GM18505 (cell line): ENCODE measurements around the gene WDPCP.
"Not testable (repeated sequence)": the region's sequence is repeated elsewhere in the genome, so short reads cannot be mapped to it uniquely, and the experiment has no call there.

Experiments
- ATAC-seq: cut with Tn5 transposase; IDR thresholded peaks from one replicate; pipeline ENCODE4 v1.9.1; 2021; ENCODE audit not compliant: unreplicated experiment
- POLR2A ChIP-seq: IDR thresholded peaks from 4 replicates; pipeline ENCODE4 v1.6.1; 2011; ENCODE audit warnings: borderline replicate concordance; ENCODE audit not compliant: insufficient read depth, insufficient read length; ENCODE audit errors: extremely low read depth

The WDPCP gene

DNA sequence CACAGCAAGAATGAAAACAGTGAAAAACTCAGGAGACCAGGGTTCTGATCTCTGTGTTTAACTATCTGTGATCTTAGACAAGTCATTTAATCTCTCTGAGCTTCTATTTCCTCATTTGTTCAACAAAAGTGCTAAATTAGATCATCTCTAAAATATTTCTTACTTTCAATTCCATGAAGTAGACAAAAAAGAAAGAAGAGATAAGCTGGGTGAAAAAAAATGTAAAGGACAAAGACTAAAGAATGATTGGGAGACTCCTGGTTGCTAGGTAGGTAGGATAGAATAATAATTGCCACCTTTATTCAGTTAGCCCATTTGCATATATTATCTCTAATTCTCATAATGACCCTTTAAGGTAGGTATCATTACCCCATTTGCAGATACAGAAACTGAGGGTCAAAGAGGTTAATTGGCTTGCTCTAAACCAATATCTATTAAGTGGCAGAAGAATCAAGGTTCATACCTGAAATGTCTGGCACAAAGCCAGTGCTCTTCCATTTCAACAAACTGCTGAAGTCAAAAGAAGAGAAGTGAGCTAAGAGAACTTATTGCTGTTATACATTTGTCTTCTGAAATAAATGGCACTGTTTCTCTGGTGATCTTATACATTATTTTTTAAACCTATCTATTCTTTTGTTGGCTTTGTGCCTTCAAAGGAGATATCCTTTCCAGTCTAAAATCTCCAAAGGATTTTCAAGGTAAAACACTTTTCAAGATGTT is 395.9 kb downstream of the WDPCP start:
- ATAC-seq: no peak

GRCh38 chr2:63189026-63189425 is 399.3 kb downstream of the WDPCP start:
- no peak for TF ChIP-seq POLR2A
- ATAC-seq: no peak

More for the DNA sequence above, 395.9 kb downstream of the WDPCP start:
- no peak for TF ChIP-seq POLR2A

DNA sequence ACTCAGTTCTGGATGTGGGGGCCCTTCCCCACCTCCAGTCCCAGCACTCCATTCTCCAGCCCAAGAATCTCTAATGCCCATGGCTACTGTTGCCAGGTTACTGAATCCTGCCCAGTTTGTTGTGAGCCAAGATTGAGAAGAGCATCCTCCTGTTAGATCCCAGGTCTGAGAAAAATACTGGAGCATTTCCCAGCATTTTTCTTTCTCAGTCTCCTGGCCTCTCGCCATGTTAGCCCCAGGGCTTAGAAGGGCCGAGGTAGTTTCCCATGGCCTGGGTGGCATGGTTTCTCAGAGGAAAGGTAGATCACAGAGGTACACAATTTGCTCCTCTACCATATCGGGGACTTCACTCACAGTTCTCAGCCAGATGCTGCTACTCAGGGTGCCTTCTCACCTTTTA is 401.9 kb downstream of the WDPCP start:
- ATAC-seq: no peak
- TF ChIP-seq POLR2A: no peak

- ATAC-seq: no peak
- TF ChIP-seq POLR2A: no peak
These were observed 425.0 kb downstream of the WDPCP start for GRCh38 chr2:63163161-63163820.

DNA sequence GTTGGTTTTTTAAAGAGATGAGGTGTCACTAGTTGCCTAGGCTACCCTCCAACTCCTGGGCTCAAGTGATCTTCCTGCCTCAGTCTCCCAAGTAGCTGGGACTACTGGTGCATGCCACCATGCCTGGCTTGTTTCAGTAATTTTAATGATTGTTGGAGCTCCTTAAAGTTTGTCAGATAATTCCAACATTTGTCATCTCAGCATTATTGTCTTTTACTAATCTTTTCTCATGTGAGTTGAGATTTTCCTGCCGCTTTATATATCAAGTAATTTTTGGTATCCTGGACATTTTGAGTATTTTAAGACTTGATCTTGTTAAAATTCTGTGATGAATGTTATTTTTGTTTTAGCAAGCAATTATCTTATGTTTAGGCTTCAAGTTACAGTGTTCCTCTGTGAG is 429.0 kb downstream of the WDPCP start:
- no peak for ATAC-seq
- TF ChIP-seq POLR2A: no peak

DNA sequence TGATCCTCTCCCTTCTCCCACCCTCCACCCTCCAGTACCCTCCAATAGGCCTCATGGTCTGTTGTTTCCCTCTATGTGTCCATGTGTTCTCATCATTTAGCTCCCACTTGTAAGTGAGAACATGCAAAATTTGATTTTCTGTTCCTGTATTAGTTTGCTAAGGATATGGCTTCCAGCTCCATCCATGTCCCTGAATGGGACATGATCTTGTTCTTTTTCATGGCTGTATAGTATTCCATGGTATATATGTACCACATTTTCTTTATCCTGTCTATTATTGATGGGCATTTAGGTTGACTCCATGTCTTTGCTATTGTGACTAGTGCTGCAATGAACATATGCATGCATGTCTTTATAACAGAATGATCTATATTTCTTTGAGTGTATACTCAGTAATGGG is 451.6 kb downstream of the WDPCP start:
- not testable (repeated sequence) for ATAC-seq

DNA sequence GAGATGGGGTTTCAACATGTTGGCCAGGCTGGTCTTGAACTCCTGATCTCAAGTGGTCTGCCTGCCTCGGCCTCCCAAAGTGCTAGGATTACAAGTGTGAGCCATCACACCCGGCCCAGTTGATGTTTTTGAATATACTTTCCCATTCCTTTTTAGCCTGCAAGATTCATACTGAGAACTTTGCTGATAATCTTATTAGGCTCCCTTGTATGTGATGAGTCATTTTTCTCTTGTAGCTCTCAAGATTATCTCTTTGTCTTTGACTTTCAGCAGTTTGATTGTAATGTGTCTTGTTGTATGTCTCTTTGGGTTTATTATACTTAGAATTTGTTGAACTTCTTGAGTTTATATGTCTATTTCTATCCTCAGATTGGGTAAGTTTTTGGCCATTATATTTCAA is 456.3 kb downstream of the WDPCP start:
- ATAC-seq: no peak
- TF ChIP-seq POLR2A: no peak

DNA sequence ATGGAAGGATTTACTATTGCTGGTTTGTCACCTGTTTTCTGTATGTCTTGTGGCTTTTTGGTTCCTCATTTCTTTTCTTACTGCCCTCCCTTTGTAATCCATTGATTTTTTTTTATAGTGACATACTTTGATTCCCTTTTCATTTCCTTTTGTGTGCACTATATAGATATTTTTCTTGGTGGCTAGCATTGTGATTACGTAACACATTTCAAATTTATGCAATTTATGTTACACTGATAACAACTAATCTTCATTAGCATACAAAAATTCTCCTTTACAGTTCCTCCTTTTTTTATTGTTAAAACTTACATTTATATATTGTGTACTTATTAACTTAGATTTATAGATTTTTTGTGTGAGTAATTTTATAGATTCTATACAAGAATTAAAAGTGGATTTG is 457.1 kb downstream of the WDPCP start:
- no peak for ATAC-seq
- no peak for TF ChIP-seq POLR2A

DNA sequence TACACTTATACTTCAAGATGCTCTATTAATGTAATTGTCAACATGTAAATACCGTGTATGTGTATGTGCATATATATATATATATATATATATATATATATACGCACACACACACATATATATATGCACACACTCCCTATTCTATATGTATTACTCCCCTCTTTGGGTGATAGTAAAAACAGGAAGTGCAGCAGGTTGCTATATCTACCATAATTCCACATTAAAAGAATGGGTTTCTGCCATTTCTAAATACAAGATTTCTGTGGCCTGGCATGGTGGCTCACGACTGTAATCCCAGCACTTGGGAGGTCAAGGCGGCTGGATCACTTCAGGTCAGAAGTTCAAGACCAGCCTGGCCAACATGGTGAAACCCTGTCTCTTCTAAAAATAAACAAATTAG is 460.7 kb downstream of the WDPCP start:
- no peak for TF ChIP-seq POLR2A
- ATAC-seq: no peak

DNA sequence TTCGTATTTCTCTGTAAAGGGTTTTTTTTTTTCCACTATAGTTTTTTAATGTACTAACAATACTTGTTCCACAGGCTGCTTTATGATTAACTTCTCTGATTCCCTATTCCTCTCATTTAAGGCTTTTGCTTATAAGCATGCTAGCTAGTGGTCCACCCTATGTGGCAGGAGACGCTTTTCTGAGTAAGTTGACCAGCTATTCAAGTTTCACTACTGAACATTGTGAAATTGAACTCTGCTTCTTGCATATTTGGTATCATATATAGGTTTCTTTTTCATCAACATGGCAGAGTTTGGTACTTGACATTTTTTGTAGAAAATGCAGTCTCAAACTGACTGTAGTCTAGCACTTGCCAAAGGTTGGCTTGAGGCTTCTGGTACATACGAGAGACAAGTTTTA is 463.4 kb downstream of the WDPCP start:
- TF ChIP-seq POLR2A: no peak
- no peak for ATAC-seq

DNA sequence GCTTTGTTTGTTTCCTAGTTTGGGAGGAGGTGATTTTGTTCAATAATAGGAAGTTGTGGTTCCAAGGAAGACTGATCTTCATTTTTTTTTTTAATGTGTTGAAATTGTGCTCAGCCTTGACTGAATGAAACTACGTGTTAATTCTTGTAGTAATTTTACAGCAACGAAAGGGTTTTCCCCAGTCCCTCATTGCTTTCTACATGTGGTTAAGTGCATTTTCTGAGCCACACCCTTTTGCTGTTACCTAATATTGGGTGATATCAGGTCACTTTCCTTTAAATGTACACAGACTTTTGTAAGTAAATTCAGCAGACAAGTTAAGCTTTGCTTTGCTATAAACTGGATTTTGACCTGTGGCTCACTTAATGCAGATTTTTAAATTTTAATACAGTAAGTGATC is 464.1 kb downstream of the WDPCP start:
- no peak for TF ChIP-seq POLR2A
- ATAC-seq: peak; percentile 71

DNA sequence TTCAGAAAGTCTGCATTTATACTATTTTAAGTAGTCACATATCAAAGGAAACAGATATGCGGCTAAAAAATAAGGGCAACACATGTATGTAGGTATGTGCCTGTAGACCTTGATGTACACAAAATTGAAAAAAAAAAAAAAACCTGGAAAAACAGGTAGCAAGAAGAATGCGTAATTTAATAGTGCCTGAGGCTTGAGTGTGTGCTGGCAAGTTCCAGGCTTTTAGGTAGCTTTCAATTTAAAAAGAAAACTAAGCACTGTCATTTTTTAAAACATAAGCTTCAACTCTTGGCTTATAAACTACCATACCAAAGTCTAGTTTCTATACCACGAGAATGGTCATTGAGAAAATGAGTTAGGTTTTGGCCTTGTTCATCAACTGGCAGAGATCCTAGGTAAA is 465.4 kb downstream of the WDPCP start:
- TF ChIP-seq POLR2A: no peak
- no peak for ATAC-seq

- TF ChIP-seq POLR2A: no peak
- no peak for ATAC-seq
These were observed 467.0 kb downstream of the WDPCP start for GRCh38 chr2:63121055-63121834.

DNA sequence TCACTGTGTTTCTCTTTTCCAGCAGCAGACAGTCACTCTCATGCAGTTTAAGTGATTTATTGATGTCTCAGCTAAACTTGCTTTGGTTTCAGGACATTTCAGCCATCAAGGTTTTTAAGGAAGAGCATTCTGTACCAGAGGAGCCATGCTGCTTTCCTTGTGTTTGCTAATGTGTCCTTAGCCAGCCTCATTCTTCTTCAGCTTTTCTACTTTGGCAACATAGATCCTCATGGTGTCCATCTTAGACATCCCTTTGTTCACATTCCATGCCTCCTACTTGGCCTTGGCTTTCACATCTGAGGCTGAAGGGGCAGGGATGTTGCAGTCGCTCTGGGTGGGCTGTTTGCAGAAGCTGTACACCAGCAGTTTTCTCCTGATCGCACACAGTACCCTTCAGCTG is 469.5 kb downstream of the WDPCP start:
- TF ChIP-seq POLR2A: no peak
- no peak for ATAC-seq
